Fibroblast of lung (primary cell): ENCODE data around the gene NR5A1. TPM values are rescaled to one million over a fixed set of nuclear protein-coding genes. Genes with fewer than 3 reads are reported as not detected.

ENCODE experiments used
- DNase-seq, 2 donors: peaks; one replicate each; pipeline versions ENCODE4 v3.0.0 to v3.0.0-alpha.2; 2010; ENCODE audit warnings: low read depth in 2 of 2
- H2AFZ ChIP-seq: 2 replicates; pipeline ENCODE4 v1.5.1; 2012; ENCODE audit warnings: low read length, control low read depth, inconsistent platforms
- H3K27ac ChIP-seq: 2 replicates; pipeline ENCODE4 v1.5.1; 2011; ENCODE audit warnings: low read length, control low read depth; ENCODE audit not compliant: insufficient read depth
- H3K27me3 ChIP-seq: 2 replicates; pipeline ENCODE4 v1.5.1; 2011; ENCODE audit warnings: mild to moderate bottlenecking, low read length; ENCODE audit not compliant: control insufficient read depth, insufficient read depth
- H3K36me3 ChIP-seq: 2 replicates; pipeline ENCODE4 v1.5.1; 2011; ENCODE audit warnings: low read length; ENCODE audit not compliant: control insufficient read depth, insufficient read depth
- H3K4me1 ChIP-seq: 2 replicates; pipeline ENCODE4 v1.5.1; 2011; ENCODE audit warnings: low read length; ENCODE audit not compliant: control insufficient read depth, insufficient read depth; ENCODE audit errors: extremely low read depth
- H3K4me2 ChIP-seq: 2 replicates; pipeline ENCODE4 v1.5.1; 2011; ENCODE audit warnings: low read length, control low read depth; ENCODE audit not compliant: insufficient read depth; ENCODE audit errors: extremely low read depth
- H3K4me3 ChIP-seq, 4 experiments: fragments of 200-600 bp in 1 of 4; sonication (generic) in 1 of 4; replicated peaks in 1 of 4; 2 replicates each; pipeline ENCODE4 v1.5.1; 2011 to 2016; ENCODE audit warnings: low read length in 4 of 4, low read depth in 3 of 4, mild to moderate bottlenecking in 3 of 4, control low read depth in 2 of 4, inconsistent platforms in 1 of 4, mixed read lengths in 1 of 4; ENCODE audit not compliant: insufficient read depth in 1 of 4; ENCODE audit errors: control extremely low read depth in 1 of 4
- H3K79me2 ChIP-seq: 2 replicates; pipeline ENCODE4 v1.5.1; 2012; ENCODE audit warnings: mild to moderate bottlenecking, low read length, inconsistent platforms; ENCODE audit not compliant: control insufficient read depth, insufficient read depth
- H3K9ac ChIP-seq: 2 replicates; pipeline ENCODE4 v1.5.1; 2011; ENCODE audit warnings: mild to moderate bottlenecking, low read length, control low read depth; ENCODE audit not compliant: insufficient read depth
- H3K9me3 ChIP-seq: 2 replicates; pipeline ENCODE4 v1.5.1; 2012; ENCODE audit warnings: low read depth, low read length; ENCODE audit not compliant: control insufficient read depth, insufficient read depth
- H4K20me1 ChIP-seq: 2 replicates; pipeline ENCODE4 v1.5.1; 2011; ENCODE audit warnings: low read length; ENCODE audit not compliant: control insufficient read depth, insufficient read depth; ENCODE audit errors: extremely low read depth
- EZH2 ChIP-seq: IDR thresholded peaks from 2 replicates; pipeline ENCODE4 v1.5.1; 2012; ENCODE audit warnings: low read length, control low read depth, mild to moderate bottlenecking; ENCODE audit errors: missing control alignments
- polyA plus RNA-seq, 2 donors: library from polyadenylated mRNA; depleted of rRNA in 1 of 2; stranded (reverse) in 1 of 2; unstranded in 1 of 2; fragments of >200 nt; gene quantifications; 2 replicates each; pipeline ENCODE4 v1.2.1, GENCODE V29; 2011 to 2012; ENCODE audit warnings: missing spikeins in 1 of 2
- total RNA-seq: library from RNA; depleted of rRNA; stranded (reverse); fragments of >200 nt; gene quantifications from 2 replicates; pipeline ENCODE4 v1.2.1, GENCODE V29; 2014
- TF ChIP-seq, protein P1 (sequence below), 2 donors: IDR thresholded peaks in 1 of 2; conservative IDR thresholded peaks in 1 of 2; 1 replicate in 1 of 2; 2 replicates in 1 of 2; pipeline ENCODE4 v1.5.1; 2011 to 2012; ENCODE audit warnings: low read length in 2 of 2, control low read depth in 1 of 2, inconsistent platforms in 1 of 2, low read depth in 1 of 2, mild to moderate bottlenecking in 1 of 2

The NR5A1 gene
- total and polyA plus RNA-seq, 2 donors (not counting 1 experiment from before 2014, with no cell fraction given), result not detected

DNA sequence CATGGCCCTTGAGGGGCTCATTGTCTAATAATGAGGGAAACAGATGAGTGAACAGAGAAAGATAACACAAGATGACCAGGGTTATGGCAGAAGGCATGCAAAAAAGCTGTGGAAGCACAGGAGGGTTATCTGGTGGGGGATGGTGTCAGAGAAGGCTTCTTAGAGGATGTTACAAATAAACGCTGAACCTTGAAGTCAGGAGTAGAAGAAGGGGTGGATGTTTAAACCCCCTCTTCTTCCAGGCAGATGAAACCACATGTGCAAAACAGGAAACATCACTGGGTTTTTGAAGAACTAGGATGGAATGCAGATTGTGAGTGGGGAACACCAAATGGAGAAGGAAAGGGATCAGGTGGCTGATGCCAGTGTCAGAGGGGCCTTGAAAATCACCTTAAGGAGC lies 41.8 kb upstream of the NR5A1 start:
- H3K79me2 ChIP-seq, result no peaks in the 10 kb centered on the region
- no peak overlapping the region for H3K27ac ChIP-seq
- no peak overlapping the region for H3K4me3 ChIP-seq
- no peaks in the 10 kb centered on the region for H3K36me3 ChIP-seq
- H3K9ac ChIP-seq, result no peak overlapping the region
- H2AFZ ChIP-seq, result no peak overlapping the region
- no peaks in the 10 kb centered on the region for H3K9me3 ChIP-seq
- TF ChIP-seq EZH2, result no peak
- TF ChIP-seq, protein P1, sequence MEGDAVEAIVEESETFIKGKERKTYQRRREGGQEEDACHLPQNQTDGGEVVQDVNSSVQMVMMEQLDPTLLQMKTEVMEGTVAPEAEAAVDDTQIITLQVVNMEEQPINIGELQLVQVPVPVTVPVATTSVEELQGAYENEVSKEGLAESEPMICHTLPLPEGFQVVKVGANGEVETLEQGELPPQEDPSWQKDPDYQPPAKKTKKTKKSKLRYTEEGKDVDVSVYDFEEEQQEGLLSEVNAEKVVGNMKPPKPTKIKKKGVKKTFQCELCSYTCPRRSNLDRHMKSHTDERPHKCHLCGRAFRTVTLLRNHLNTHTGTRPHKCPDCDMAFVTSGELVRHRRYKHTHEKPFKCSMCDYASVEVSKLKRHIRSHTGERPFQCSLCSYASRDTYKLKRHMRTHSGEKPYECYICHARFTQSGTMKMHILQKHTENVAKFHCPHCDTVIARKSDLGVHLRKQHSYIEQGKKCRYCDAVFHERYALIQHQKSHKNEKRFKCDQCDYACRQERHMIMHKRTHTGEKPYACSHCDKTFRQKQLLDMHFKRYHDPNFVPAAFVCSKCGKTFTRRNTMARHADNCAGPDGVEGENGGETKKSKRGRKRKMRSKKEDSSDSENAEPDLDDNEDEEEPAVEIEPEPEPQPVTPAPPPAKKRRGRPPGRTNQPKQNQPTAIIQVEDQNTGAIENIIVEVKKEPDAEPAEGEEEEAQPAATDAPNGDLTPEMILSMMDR (conservative IDR thresholded peaks at IDR 0.05 in 1 of 2, IDR thresholded peaks at IDR 0.05 in 1 of 2; ENCODE audit: low read depth in 1 of 2, low read length in 2 of 2), result no peak
- no peaks in the 10 kb centered on the region for H4K20me1 ChIP-seq
- no peak overlapping the region for H3K4me2 ChIP-seq
- peaks cover 13% of the 10 kb centered on the region for H3K27me3 ChIP-seq
- no peak for DNase-seq
- no peaks in the 10 kb centered on the region for H3K4me1 ChIP-seq

- H3K27me3 ChIP-seq, result peaks cover 16% of the 10 kb centered on the region
- no peaks in the 10 kb centered on the region for H3K79me2 ChIP-seq
- no peaks in the 10 kb centered on the region for H3K36me3 ChIP-seq
- DNase-seq, result no peak
- H3K27ac ChIP-seq, result no peak overlapping the region
- no peaks in the 10 kb centered on the region for H3K4me1 ChIP-seq
- H4K20me1 ChIP-seq, result no peaks in the 10 kb centered on the region
- no peak overlapping the region for H2AFZ ChIP-seq
- no peak for TF ChIP-seq EZH2
- TF ChIP-seq, protein P1 (conservative IDR thresholded peaks at IDR 0.05 in 1 of 2, IDR thresholded peaks at IDR 0.05 in 1 of 2; ENCODE audit: low read depth in 1 of 2, low read length in 2 of 2), result no peak
- no peaks in the 10 kb centered on the region for H3K9me3 ChIP-seq
- H3K9ac ChIP-seq, result no peak overlapping the region
- H3K4me3 ChIP-seq, result no peak overlapping the region
- H3K4me2 ChIP-seq, result no peak overlapping the region
These were observed 37.3 kb upstream of the NR5A1 start for GRCh38 chr9:124544535-124544934.

GRCh38 chr9:124541824-124542223 lies 34.6 kb upstream of the NR5A1 start:
- Histone ChIP-seq H3K36me3 (no peaks in the 10 kb centered on the region), H3K79me2 (no peaks in the 10 kb centered on the region), H3K9me3 (no peaks in the 10 kb centered on the region), H4K20me1 (no peaks in the 10 kb centered on the region), H3K4me3 (no peak overlapping the region), H3K9ac (no peak overlapping the region), H3K4me1 (no peaks in the 10 kb centered on the region), H3K27me3 (peaks cover 3% of the 10 kb centered on the region), H2AFZ (no peak overlapping the region), H3K27ac (no peak overlapping the region), H3K4me2 (no peak overlapping the region)
- TF ChIP-seq, protein P1 (conservative IDR thresholded peaks at IDR 0.05 in 1 of 2, IDR thresholded peaks at IDR 0.05 in 1 of 2; ENCODE audit: low read depth in 1 of 2, low read length in 2 of 2), result no peak
- TF ChIP-seq EZH2, result no peak
- no peak for DNase-seq
